SK-MEL-5 (cell line): Measurements from ENCODE around the gene SLC44A4. TPM values are rescaled to one million over a fixed set of nuclear protein-coding genes. Genes with fewer than 3 reads are reported as not detected.
"Not testable (repeated sequence)": the region's sequence is repeated elsewhere in the genome, so short reads cannot be mapped to it uniquely, and the experiment has no call there.

Experiments
- DNase-seq: peaks from one replicate; pipeline ENCODE4 v3.0.0-alpha.2; 2016; ENCODE audit warnings: low read depth, low spot score
- in situ Hi-C: cut with HindIII; loops from 2 replicates; pipeline ENCODE4 v1.10.0; 2016; ENCODE audit warnings: low sequenced_read_pairs, high pct_unique_total_duplicates, low pct_unique_long_range_greater_than_20kb
- total RNA-seq: library from RNA; depleted of rRNA; stranded (reverse); fragments of >200 nt; shearing (Covaris generic); gene quantifications from 2 replicates; pipeline ENCODE4 v1.2.3, GENCODE V29; 2014

Gene SLC44A4
- total RNA-seq, 1 experiment from 2014 or later, result not detected

DNA sequence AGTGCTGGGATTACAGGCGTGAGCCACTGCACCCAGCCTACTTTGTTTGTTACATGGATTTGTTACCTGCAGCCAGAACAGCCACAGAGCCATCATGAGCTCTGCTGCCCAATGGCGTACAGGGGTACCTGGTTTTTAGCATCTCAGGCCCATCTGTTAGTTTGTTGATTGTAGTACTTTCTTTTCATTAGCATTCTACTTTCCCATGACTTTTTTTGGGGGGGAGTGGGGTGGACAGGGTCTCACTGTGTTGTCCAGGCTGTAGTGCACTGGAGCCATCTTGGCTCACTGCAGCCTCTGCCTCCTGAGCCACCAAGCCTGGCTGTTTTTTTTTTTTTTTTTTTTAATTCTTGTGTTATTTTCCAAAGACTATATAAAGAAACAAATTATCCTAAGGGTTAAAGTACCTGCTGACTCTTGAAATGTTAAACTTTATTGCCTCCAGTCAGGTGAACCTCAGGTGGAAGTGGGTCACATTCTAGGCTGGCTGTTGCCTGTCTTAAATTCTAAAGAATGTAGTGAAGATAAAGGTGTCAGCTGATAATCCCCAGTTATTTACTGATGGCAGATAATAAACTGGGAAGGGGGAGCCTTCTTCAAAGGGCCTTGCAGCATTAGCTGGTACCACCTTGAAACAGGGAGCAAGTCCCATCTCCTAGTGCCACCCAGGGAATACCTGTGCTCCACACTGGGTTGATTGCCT, 31.4 kb downstream of the SLC44A4 start:
- in situ Hi-C loops, result no loop called here

DNA sequence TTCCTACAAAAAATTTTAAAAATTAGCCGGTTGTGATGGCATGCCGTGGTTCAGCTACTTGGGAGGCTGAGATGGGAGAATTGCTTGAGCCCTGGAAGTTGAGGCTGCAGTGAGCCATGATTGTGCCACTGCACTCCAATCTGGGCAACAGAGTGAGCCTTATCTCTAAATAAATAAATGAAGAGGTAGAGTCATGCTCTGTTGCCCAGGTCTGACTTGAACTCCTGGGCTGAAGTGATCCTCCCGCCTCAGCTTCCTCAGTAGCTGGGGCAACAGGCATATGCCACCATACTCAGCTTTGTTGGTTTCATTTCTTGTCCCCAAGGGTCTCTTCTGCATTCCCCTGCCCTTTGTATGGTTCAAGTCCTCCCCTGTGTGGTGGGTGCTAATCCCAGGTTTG, 34.3 kb downstream of the SLC44A4 start:
- no peak for DNase-seq
- in situ Hi-C loops, result no loop called here

More for the DNA sequence above, 31.4 kb downstream of the SLC44A4 start:
- DNase-seq, result no peak

DNA sequence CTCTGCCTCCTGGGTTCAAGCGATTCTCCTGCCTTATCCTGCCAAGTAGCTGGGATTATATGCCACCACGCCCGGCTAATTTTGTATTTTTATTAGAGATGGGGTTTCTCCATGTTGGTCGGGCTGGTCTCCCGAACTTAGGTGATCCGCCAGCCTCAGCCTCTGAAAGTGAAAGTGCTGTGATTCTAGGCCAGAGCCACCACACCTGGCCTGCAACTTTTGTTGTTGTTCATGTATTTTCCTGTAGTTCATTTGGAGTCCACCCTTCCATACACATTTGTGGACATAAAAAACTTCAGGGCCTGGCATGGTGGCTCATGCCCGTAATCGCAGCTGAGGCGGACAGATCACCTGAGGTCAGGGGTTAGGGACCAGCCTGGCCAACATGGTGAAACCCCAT, 36.7 kb downstream of the SLC44A4 start:
- no peak for DNase-seq
- in situ Hi-C loops, result no loop called here

DNA sequence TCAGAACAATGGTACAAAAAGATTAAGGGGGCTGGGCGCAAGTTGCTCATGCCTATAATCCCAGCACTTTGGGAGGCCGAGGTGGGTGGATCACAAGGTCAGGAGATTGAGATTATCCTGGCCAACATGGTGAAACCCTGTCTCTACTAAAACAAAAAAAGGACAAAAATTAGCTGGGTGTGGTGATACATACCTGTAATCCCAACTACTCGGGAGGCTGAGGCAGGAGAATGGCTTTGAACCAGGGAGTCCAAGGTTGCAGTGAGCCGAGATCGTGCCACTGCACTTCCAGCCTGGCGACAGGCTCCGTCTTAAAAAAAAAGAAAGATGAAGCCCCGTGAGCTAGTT, 39.0 kb downstream of the SLC44A4 start:
- DNase-seq, in situ Hi-C loops: not testable (repeated sequence)

DNA sequence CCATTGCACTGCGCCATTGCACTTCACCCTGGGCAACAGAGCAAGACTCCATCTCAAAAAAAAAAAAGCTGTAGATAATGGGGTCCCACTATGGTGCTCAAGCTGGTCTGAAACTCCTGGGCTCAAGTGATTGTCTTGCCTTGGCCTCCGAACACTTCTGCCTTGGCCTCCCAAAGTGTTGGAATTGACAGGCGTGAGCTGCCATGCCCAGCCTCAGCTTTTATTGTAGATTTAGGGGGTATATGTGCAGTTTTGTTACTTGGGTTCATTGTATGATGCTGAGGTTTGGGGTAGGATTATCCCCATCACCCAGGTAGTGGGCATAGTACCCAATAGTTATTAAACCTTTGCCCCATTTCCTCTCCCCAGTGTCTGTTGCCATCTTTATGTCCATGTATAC, 39.8 kb downstream of the SLC44A4 start:
- no peak for DNase-seq
- in situ Hi-C loops, result no loop called here

DNA sequence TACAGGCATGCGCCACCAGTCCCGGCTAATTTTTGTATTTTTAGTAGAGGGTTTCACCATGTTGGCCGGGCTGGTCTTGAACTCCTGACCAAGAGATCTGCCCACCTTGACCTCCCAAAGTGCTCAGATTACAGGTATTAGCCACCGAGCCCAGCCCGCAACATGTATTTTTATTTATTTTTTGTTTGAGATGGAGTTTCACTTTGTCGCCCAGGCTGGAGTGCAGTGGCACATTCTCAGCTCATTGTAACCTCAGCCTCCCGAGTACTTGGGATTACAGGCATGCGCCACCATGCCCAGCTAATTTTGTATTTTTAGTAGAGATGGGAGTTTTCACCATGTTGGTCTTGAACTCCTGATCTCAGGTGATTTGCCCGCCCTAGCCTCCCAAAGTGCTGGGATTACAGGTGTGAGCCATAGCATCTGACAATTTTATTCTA, 40.7 kb downstream of the SLC44A4 start:
- DNase-seq, in situ Hi-C loops: not testable (repeated sequence)

DNA sequence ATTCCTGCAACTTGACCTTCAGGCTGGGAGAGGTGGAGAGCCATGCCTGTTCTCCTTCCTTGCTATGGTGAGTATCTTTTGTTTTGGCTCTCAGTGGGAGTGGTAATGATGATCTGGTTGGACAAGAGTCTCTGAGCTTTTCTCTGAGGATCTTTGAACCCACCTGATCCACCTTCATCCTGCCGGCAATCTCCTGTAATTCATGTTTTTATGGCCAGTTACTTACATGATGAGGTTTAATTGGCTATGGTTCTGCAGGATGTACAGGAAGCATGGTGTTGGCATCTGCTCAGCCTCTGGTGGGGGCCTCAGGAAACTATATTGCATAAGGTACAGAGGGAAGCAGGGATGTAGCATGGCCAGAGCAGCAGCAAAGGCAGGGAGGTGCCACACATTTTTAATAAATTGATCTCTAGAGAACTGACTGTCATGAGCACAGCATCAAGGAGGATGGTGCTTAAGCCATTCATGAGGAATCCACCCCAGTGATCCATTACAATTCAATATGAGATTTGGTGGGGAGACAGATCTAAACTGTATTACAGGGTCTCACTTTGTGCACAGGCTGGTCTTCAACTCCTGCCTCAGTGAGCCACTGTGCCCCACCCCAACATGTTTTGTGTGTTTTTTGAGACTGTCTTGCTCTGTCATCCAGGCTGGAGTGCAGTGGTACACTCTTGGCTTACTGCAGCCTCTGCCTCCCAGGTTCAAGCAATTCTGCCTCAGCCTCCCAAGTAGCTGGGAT, 41.3 kb downstream of the SLC44A4 start:
- in situ Hi-C loops, result no loop called here

DNA sequence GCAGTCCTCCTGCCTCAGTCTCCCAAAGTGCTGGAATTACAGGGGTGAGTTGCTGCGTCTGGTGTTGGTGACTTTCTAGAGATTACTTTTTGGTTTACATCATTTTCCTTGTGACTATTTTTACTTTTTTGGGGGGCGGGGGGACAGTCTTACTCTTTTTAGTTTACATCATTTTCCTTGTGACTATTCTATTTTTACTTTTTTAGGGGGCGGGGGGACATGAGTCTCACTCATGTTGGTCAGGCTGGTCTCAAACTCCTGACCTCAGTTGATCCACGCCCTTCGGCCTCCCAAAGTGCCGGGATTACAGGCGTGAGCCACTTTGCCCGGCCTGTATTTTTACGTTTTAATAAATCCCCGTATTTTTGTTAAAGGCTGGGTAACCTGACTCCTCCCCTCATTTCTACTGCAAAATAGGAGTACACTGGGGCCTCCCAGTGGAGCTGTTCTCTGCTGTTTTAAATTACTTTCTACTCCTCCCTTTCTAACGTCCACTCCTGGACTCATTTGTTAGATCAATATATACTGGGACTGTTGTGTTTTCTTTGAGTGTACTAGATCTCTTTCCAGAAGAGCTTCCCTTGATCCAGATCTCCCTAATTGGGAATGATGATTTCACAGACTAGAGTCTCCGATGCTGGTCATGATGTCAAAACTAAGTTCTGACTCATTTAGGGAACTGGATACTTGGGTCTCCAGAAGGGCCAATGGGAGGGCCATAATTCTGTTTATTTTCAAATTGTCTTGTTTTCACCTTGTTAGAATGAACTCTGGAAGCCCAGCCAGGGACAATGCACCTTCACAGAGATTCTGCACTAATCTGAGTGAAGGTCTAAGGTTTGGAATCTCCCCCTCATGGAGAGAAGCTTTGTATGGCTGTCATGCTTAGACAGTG, 42.1 kb downstream of the SLC44A4 start:
- in situ Hi-C loops, result no loop called here
- DNase-seq, result no peak

More for the DNA sequence above, 41.3 kb downstream of the SLC44A4 start:
- no peak for DNase-seq

DNA sequence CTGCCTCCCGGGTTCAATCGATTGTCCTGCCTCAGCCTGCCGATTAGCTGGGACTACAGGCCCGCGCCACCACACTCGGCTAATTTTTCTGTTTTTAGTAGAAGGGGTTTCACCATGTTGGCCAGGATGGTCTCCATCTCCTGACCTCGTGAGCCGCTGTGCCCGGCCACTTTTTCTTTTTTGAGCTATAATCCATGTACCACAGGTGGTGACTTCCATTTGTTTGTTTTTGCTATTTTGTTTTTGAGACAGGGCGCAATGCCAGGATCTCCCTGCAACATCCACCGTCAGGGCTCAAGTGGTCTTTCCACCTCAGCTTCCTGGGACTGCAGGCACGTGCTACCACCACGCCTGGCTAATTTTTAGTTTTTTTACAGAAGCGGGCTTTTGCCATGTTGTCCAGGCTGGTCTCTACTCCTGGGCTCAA, 42.7 kb downstream of the SLC44A4 start:
- in situ Hi-C loops, result no loop called here
- DNase-seq, result no peak

DNA sequence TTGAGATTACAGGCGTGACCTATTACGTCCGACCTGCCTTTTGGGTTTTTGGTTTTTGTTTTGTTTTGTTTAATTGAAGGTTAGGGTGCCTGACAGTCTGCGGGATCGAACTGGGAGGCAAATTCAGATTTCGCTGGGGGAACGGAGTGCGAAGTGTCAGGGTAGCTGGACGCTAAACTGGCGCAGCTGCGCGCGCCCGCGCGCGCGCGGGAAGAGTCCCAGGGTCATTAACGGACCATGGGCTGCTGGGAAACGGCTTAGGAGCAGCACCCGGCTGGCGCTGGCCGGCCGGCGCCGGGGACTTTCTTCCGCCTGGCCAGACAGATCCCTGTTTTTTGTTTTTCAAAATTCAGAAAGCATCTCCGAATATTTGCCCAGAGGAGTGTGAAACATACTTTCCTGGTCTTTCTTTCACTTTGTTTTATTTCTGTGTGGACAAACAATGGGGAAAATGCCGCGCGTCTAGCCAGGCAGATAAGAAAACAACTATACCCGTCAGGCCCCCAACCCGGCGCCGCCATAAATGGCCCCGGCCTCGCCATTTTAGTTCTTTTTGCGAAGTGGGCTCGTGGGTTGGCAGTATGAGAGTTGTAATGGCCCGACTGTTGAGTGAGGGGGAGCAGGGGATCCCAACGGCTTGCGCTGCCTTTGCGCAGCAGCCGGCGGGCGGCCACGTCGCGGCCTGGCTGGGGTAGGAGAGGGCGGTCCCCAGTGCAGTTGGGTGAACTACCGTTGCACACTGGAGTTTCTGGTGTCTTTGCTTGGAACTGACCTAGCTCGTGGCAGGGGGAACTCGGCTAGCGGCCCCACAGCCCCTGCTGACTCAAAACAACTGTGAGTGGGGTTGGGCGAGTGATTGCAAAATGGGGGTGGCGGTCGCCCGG, 44.2 kb downstream of the SLC44A4 start:
- in situ Hi-C loops, result no loop called here
- DNase-seq, result peak; percentile 90

DNA sequence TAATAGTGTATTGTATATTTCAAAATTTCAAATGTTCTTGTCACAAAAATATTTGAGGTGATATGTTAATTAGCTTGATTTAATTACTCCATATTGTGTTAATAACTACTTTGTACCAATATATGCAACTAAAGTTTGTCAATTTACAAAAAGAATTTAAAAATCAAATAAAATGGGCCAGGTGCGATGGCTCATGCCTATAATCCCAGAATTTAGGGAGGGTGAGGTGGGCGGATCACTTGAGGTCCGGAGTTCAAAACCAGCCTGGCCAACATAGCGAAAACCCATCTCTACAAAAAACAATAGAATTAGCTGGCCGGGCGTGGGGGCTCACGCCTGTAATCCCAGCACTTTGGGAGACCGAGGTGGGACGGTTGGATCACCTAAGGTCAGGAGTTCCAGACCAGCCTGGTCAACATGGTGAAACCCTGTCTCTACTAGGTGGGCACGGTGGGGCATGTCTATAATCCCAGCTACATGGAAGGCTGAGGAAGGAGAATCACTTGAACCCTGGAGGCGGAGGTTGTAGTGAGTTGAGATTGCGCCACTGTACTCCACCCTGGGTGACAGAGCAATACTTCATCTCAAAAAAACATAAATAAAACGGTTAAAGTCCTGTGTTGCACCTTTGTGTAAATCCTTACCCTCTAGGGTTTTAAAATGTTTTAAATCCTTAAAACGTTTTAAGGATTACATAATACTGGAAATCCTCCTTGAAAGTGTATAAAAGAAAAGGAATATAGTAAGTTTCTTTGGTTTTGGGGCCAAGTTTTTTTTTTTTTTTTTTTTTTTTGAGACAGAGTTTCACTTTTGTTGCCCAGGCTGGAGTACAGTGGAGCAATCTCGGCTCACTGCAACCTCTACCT, 47.2 kb downstream of the SLC44A4 start:
- DNase-seq, result no peak

DNA sequence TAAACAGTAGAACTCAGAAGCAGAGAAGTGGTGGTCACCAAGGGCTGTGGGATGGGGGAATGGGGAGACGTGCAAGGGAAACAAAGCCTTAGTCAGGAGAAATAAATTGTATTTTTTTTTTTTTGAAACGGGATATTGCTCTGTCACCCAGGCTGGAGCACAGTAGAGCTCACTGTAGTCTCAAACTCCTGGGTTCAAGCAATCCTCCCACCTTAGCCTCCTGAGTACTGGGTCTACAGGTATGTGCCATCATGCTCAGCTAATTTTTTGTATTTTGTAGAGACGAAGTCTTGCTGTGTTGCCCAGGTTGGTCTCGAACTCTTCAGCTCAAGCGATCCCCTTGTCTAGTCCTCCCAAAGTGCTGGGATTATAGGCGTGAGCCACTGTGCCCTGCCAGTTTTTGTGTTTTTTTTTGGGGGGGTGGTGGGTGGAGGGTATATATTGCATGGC, 47.9 kb downstream of the SLC44A4 start:
- DNase-seq, result no peak
- in situ Hi-C loops, result no loop called here

More for the DNA sequence above, 47.2 kb downstream of the SLC44A4 start:
- in situ Hi-C loops, result no loop called here

DNA sequence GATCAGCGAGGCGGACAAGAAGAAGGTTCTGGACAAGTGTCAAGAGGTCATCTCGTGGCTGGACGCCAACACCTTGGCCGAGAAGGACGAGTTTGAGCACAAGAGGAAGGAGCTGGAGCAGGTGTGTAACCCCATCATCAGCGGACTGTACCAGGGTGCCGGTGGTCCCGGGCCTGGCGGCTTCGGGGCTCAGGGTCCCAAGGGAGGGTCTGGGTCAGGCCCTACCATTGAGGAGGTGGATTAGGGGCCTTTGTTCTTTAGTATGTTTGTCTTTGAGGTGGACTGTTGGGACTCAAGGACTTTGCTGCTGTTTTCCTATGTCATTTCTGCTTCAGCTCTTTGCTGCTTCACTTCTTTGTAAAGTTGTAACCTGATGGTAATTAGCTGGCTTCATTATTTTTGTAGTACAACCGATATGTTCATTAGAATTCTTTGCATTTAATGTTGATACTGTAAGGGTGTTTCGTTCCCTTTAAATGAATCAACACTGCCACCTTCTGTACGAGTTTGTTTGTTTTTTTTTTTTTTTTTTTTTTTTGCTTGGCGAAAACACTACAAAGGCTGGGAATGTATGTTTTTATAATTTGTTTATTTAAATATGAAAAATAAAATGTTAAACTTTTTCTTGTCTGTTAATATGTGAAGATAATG, 49.0 kb downstream of the SLC44A4 start:
- in situ Hi-C loops, result no loop called here
- peak; percentile 54 for DNase-seq

DNA sequence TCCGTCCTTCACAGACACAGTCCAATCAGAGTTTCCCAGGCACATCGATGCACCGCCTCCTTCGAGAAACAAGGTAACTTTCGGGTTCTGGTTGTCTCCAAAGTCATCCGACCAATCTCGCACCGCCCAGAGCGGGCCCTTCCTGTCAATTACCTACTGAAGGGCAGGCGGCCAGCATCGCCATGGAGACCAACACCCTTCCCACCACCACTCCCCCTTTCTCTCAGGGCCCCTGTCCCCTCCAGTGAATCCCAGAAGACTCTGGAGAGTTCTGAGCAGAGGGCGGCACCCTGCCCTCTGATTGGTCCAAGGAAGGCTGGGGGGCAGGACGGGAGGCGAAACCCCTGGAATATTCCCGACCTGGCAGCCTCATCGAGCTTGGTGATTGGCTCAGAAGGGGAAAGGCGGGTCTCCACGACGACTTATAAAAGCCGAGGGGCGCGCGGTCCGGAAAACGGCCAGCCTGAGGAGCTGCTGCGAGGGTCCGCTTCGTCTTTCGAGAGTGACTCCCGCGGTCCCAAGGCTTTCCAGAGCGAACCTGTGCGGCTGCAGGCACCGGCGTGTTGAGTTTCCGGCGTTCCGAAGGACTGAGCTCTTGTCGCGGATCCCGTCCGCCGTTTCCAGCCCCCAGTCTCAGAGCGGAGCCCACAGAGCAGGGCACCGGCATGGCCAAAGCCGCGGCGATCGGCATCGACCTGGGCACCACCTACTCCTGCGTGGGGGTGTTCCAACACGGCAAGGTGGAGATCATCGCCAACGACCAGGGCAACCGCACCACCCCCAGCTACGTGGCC, 51.3 kb downstream of the SLC44A4 start, which contains the start of gene HSPA1B:
Gene HSPA1B, plus strand, starts transcription at position 453 of the 794 bp plus-strand sequence. Its CDS starts 213 bp downstream, at position 666.
- DNase-seq, result peak; percentile 100
- in situ Hi-C loops, result no loop called here

DNA sequence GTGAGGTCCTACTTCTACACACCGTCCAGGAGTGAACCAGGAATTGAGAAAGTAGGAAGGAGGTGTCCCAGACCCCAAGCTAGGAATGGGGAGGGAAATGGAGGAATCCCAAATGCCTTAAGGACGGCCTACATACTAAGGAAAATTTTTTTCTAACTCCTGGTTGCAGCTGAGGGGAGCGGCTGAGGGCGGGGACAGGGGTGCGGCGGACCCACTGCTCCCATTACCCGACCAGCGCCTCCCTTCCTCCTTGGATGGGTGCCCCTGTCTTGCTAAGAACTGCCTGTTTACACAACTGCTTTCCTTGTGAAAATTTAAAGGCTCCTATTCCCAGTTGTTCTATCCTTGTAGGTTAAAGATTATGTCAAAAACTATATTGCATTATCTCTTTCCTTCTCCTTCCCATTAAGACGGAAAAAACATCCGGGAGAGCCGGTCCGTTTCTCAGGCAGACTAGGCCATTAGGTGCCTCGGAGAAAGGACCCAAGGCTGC, 52.0 kb downstream of the SLC44A4 start:
- no peak for DNase-seq
- in situ Hi-C loops, result no loop called here
